ENCODE results near the gene LRRC8E. TPM values are rescaled to one million over a fixed set of nuclear protein-coding genes. Genes with fewer than 3 reads are reported as not detected.

LRRC8E gene
- polyA plus RNA-seq (2013): 2.3 and 2.4 TPM in 2 replicates

DNA sequence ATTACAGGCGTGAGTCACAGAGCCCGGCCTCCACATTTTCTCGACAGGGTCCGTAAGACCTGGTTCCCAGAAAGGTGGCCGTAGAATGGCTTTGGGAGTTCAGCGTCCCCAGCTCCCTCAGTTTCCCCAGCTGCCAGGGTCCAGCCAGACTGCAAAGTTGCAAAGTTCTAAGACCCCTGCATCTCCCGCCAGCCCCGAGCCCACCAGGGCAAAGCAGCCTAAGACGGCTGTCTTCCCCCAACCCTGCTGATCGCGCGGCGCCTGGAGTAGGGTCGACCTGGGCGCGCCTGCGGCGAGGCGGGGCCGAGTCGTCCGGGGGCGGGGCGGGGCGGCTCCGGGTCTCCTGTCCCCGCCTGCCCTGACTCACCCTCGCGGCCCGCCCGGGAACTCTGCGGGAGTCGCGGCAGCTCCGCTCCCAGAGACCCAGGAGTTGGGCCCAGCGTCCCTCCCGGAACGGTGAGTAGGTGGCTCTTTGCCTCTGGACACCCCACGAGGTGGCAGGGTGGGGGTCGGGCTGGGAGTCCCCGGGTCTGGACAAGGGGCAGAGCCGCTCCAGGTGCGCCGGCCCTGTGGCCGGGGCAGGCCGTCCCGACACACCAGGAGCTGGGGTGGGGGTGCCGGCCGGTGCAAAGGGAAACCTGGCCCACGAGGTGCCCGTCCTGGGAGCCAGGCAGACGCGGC is at the start of gene LRRC8E:
Gene LRRC8E (plus strand): TSS at position 366 of the 681 bp plus-strand sequence. CDS start 7,094 bp downstream, outside the sequence.
- H3K4ac ChIP-seq (ENCODE audit: low read depth, low read length): no peak within 1 kb of the TSS
- H3K18ac ChIP-seq (ENCODE audit: low read length): no peak within 1 kb of the TSS

DNA sequence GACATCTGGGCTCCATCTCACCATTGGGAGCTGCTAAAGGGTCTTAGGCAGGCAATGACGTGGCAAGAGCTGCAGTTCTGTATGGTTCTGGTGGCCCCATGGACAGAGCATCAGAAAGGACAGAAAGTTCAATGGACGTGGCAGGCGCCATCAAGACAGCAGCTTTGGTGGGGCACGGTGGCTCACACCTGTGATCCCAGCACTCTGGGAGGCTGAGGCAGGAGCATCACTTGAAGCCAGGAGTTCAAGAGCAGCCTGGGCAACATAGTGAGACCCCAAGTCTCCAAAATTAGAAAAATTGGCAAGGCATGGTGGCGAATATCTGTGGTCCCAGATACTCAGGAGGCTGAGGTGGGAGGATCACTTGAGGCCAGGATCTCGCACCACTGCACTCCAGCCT is 48.8 kb upstream of the LRRC8E start:
- H2BK120ac ChIP-seq (ENCODE audit: insufficient read depth, low read length, poor library complexity): no peak overlapping the region
- no peak overlapping the region for H3K27ac ChIP-seq (ENCODE audit: low read depth, low read length)
- H3K79me2 ChIP-seq (ENCODE audit: control insufficient read depth, insufficient read depth, low read length, poor library complexity): no peaks in the 10 kb centered on the region
- H2AFZ ChIP-seq (ENCODE audit: insufficient read depth, low read length, poor library complexity): no peak overlapping the region
- no peak overlapping the region for H3K14ac ChIP-seq (ENCODE audit: low read length)
- H2AK5ac ChIP-seq (ENCODE audit: low read length): no peak overlapping the region
- H3K36me3 ChIP-seq (ENCODE audit: control insufficient read depth in 1 of 2, insufficient read depth in 2 of 2, low read length in 2 of 2): no peaks in the 10 kb centered on the region
- H3K4me2 ChIP-seq (ENCODE audit: low read length): no peak overlapping the region
- H3K9ac ChIP-seq (ENCODE audit: low read length): no peak overlapping the region
- no peaks in the 10 kb centered on the region for H3K4me1 ChIP-seq (ENCODE audit: control insufficient read depth in 1 of 2, insufficient read depth in 2 of 2, low read length in 2 of 2)
- H3K18ac ChIP-seq (ENCODE audit: low read length): no peak overlapping the region
- no peak overlapping the region for H2BK12ac ChIP-seq (ENCODE audit: low read length)
- no peak overlapping the region for H4K8ac ChIP-seq (ENCODE audit: low read depth, low read length)
- no peaks in the 10 kb centered on the region for H3K27me3 ChIP-seq (ENCODE audit: insufficient read depth, low read length)
- no peak for DNase-seq
- H3K23ac ChIP-seq (ENCODE audit: low read length): no peak overlapping the region
- H2BK5ac ChIP-seq (ENCODE audit: low read depth, low read length, poor library complexity): no peak overlapping the region
- H3K79me1 ChIP-seq (ENCODE audit: low read length): no peaks in the 10 kb centered on the region
- no peak overlapping the region for H3K4me3 ChIP-seq (ENCODE audit: low read depth, low read length)
- H4K91ac ChIP-seq (ENCODE audit: low read depth, low read length): no peak overlapping the region
- H4K12ac ChIP-seq (ENCODE audit: low read depth, low read length): no peak overlapping the region
- no CpG with 5 or more reads among the region's 6 CpGs for WGBS (ENCODE audit: extremely low coverage, insufficient coverage, insufficient read length)
- H3K9me3 ChIP-seq (ENCODE audit: insufficient read depth, low read depth, low read length): peaks cover 9% of the 10 kb centered on the region
- H3K4ac ChIP-seq (ENCODE audit: low read depth, low read length): no peak overlapping the region

More for the DNA sequence above, at the start of gene LRRC8E:
- Histone ChIP-seq H3K23ac (ENCODE audit: low read length) (no peak within 1 kb of the TSS), H3K14ac (ENCODE audit: low read length) (no peak within 1 kb of the TSS), H3K4me2 (ENCODE audit: low read length) (peak within 1 kb of the TSS; percentile 78), H4K8ac (ENCODE audit: low read depth, low read length) (peak within 1 kb of the TSS; percentile 72), H3K36me3 (ENCODE audit: control insufficient read depth in 1 of 2, insufficient read depth in 2 of 2, low read length in 2 of 2) (no peaks in the 10 kb centered on the region), H3K9me3 (ENCODE audit: insufficient read depth, low read depth, low read length) (no peaks in the 10 kb centered on the region), H3K79me1 (ENCODE audit: low read length) (no peaks in the 10 kb centered on the region), H2BK5ac (ENCODE audit: low read depth, low read length, poor library complexity) (no peak within 1 kb of the TSS), H4K91ac (ENCODE audit: low read depth, low read length) (peak within 1 kb of the TSS; percentile 15), H3K27me3 (ENCODE audit: insufficient read depth, low read length) (no peaks in the 10 kb centered on the region), H2BK120ac (ENCODE audit: insufficient read depth, low read length, poor library complexity) (no peak within 1 kb of the TSS), H2BK12ac (ENCODE audit: low read length) (peak within 1 kb of the TSS; percentile 7), H3K79me2 (ENCODE audit: control insufficient read depth, insufficient read depth, low read length, poor library complexity) (no peaks in the 10 kb centered on the region), H3K4me1 (ENCODE audit: control insufficient read depth in 1 of 2, insufficient read depth in 2 of 2, low read length in 2 of 2) (peaks cover 0 to 8% of the 10 kb centered on the region in 2 experiments), H3K9ac (ENCODE audit: low read length) (peak within 1 kb of the TSS; percentile 64), H2AK5ac (ENCODE audit: low read length) (peak within 1 kb of the TSS; percentile 59), H3K4me3 (ENCODE audit: low read depth, low read length) (peak within 1 kb of the TSS; percentile 69), H4K12ac (ENCODE audit: low read depth, low read length) (no peak within 1 kb of the TSS), H2AFZ (ENCODE audit: insufficient read depth, low read length, poor library complexity) (no peak within 1 kb of the TSS), H3K27ac (ENCODE audit: low read depth, low read length) (no peak within 1 kb of the TSS)
- WGBS (ENCODE audit: extremely low coverage, insufficient coverage, insufficient read length): no CpG with 5 or more reads among the region's 53 CpGs
- peak; percentile 73 to 84 for DNase-seq

DNA sequence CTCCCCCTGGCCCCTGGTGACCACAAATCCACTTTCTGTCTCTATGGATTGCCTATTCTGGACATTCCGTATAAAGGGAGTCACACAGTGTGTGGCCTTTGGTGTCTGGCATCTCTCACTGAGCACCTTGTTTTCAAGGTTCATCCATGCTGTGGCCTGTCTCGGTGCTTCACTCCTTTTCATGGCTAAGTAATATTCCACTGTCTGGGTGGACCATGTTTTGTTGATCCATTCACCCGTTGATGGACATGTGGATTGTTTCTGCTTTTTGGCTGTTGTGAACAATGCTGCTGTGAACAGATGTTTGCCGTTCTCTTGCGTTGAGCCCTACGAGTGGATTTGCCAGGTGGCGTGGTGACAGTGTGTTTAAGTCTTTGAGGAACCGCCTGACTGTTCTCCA is 47.7 kb upstream of the LRRC8E start:
- H4K8ac ChIP-seq (ENCODE audit: low read depth, low read length): no peak overlapping the region
- H3K79me2 ChIP-seq (ENCODE audit: control insufficient read depth, insufficient read depth, low read length, poor library complexity): no peaks in the 10 kb centered on the region
- no peak overlapping the region for H3K4me2 ChIP-seq (ENCODE audit: low read length)
- H3K4me1 ChIP-seq (ENCODE audit: control insufficient read depth in 1 of 2, insufficient read depth in 2 of 2, low read length in 2 of 2): no peaks in the 10 kb centered on the region
- WGBS (ENCODE audit: extremely low coverage, insufficient coverage, insufficient read length): no CpG with 5 or more reads among the region's 8 CpGs
- no peak overlapping the region for H3K14ac ChIP-seq (ENCODE audit: low read length)
- no peak overlapping the region for H3K27ac ChIP-seq (ENCODE audit: low read depth, low read length)
- H4K91ac ChIP-seq (ENCODE audit: low read depth, low read length): no peak overlapping the region
- no peak overlapping the region for H3K4ac ChIP-seq (ENCODE audit: low read depth, low read length)
- H2BK12ac ChIP-seq (ENCODE audit: low read length): no peak overlapping the region
- H2BK120ac ChIP-seq (ENCODE audit: insufficient read depth, low read length, poor library complexity): no peak overlapping the region
- no peak overlapping the region for H2BK5ac ChIP-seq (ENCODE audit: low read depth, low read length, poor library complexity)
- H2AK5ac ChIP-seq (ENCODE audit: low read length): no peak overlapping the region
- H3K18ac ChIP-seq (ENCODE audit: low read length): no peak overlapping the region
- H3K23ac ChIP-seq (ENCODE audit: low read length): no peak overlapping the region
- no peaks in the 10 kb centered on the region for H3K27me3 ChIP-seq (ENCODE audit: insufficient read depth, low read length)
- no peak overlapping the region for H4K12ac ChIP-seq (ENCODE audit: low read depth, low read length)
- no peak overlapping the region for H3K4me3 ChIP-seq (ENCODE audit: low read depth, low read length)
- no peaks in the 10 kb centered on the region for H3K79me1 ChIP-seq (ENCODE audit: low read length)
- DNase-seq: no peak
- no peak overlapping the region for H3K9ac ChIP-seq (ENCODE audit: low read length)
- H2AFZ ChIP-seq (ENCODE audit: insufficient read depth, low read length, poor library complexity): no peak overlapping the region
- peaks cover 9% of the 10 kb centered on the region for H3K9me3 ChIP-seq (ENCODE audit: insufficient read depth, low read depth, low read length)
- no peaks in the 10 kb centered on the region for H3K36me3 ChIP-seq (ENCODE audit: control insufficient read depth in 1 of 2, insufficient read depth in 2 of 2, low read length in 2 of 2)

DNA sequence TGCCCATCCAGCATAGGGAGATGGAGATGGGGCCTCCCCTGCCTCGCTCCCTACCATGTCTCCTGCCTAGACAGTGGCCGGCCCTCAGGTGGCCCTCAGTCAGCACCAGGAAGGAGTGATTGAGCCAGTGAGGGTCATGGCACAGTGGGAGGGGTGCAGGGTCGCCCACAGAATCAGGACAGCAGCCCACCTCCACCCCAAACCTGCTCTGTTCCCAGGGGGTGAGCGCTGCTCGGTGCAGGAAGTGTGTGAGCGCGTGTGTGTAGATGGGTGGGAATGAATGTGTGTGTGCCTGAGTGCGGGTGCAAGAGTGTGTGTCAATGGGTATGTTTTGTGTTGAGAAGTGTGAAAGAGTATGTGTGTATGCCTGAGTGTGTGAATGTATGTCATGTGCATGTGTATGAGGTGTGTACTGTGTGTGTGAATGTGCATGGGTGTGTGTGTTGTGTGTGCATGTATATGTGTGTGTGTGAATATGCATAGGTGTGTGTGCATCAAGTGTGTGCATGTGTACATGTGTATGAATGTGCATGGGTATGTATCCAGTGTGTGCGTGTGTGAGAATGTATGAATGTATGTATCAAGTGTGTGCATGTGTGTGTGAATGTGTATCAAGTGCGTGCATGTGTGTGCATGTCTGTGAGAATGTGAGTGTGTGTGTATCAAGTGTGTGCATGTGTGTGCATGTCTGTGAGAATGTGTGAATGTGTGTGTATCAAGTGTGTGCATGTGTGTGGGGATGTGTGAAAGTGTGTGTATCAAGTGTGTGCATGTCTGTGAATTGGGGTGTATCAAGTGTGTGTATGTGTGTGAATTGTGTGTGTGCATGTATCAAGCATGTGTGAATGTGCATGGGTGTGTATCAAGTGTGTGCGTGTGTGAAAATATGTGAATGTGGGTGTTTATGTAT is 46.3 kb upstream of the LRRC8E start:
- H3K79me2 ChIP-seq (ENCODE audit: control insufficient read depth, insufficient read depth, low read length, poor library complexity): no peaks in the 10 kb centered on the region
- H3K18ac ChIP-seq (ENCODE audit: low read length): no peak overlapping the region
- no peak overlapping the region for H3K4me2 ChIP-seq (ENCODE audit: low read length)
- WGBS (ENCODE audit: extremely low coverage, insufficient coverage, insufficient read length): 100% methylated on average over 4 of the region's 11 CpGs
- no peak overlapping the region for H3K4ac ChIP-seq (ENCODE audit: low read depth, low read length)
- H2BK120ac ChIP-seq (ENCODE audit: insufficient read depth, low read length, poor library complexity): no peak overlapping the region
- H4K12ac ChIP-seq (ENCODE audit: low read depth, low read length): no peak overlapping the region
- H3K36me3 ChIP-seq (ENCODE audit: control insufficient read depth in 1 of 2, insufficient read depth in 2 of 2, low read length in 2 of 2): no peaks in the 10 kb centered on the region
- no peaks in the 10 kb centered on the region for H3K79me1 ChIP-seq (ENCODE audit: low read length)
- no peak overlapping the region for H3K14ac ChIP-seq (ENCODE audit: low read length)
- H2BK5ac ChIP-seq (ENCODE audit: low read depth, low read length, poor library complexity): no peak overlapping the region
- H2BK12ac ChIP-seq (ENCODE audit: low read length): no peak overlapping the region
- peak overlapping the region; percentile 70 for H3K23ac ChIP-seq (ENCODE audit: low read length)
- no peak overlapping the region for H4K91ac ChIP-seq (ENCODE audit: low read depth, low read length)
- H4K8ac ChIP-seq (ENCODE audit: low read depth, low read length): no peak overlapping the region
- DNase-seq: no peak
- H3K4me1 ChIP-seq (ENCODE audit: control insufficient read depth in 1 of 2, insufficient read depth in 2 of 2, low read length in 2 of 2): no peaks in the 10 kb centered on the region
- peaks cover 9% of the 10 kb centered on the region for H3K9me3 ChIP-seq (ENCODE audit: insufficient read depth, low read depth, low read length)
- peak overlapping the region; percentile 30 for H3K4me3 ChIP-seq (ENCODE audit: low read depth, low read length)
- H3K9ac ChIP-seq (ENCODE audit: low read length): no peak overlapping the region
- no peak overlapping the region for H3K27ac ChIP-seq (ENCODE audit: low read depth, low read length)
- no peaks in the 10 kb centered on the region for H3K27me3 ChIP-seq (ENCODE audit: insufficient read depth, low read length)
- H2AFZ ChIP-seq (ENCODE audit: insufficient read depth, low read length, poor library complexity): no peak overlapping the region
- no peak overlapping the region for H2AK5ac ChIP-seq (ENCODE audit: low read length)

All from trophoblast cell (in vitro differentiated cells and primary cell).